LNCaP clone FGC (cell line): ENCODE results near the gene WDR64.
"Not testable (repeated sequence)": the region's sequence is repeated elsewhere in the genome, so short reads cannot be mapped to it uniquely, and the experiment has no call there.

Source experiments
- DNase-seq: peaks from one replicate; pipeline ENCODE4 v3.0.0-alpha.2; 2011; ENCODE audit warnings: low read depth
- H3K4me3 ChIP-seq: 2 replicates; pipeline ENCODE4 v1.5.1; 2011; ENCODE audit warnings: mild to moderate bottlenecking, low read depth, low read length, control low read depth
- TF ChIP-seq, protein P1 (sequence below): IDR thresholded peaks from 2 replicates; pipeline ENCODE4 v1.5.1; 2012; ENCODE audit warnings: mild to moderate bottlenecking; ENCODE audit not compliant: control insufficient read depth, insufficient read depth; ENCODE audit errors: extremely low read depth

The WDR64 gene

DNA sequence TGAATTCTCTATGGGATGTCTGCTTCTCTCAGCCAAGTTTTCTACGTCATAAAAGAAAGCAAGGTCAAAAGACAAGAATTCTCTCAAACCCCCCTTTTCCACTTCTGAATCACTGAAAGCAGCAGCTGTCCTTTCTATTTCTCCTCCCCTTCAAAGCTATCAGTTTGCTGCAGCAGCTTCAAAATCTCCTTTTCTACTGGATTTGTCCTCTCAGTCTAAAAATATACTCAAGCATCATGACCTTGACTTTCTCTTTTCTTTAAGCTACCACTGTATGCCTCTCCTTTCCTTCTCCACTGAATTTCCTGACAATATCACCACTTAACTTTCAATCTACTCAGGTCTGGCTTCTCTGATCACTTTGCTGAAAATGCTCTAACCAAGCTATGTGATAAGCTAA lies 1.9 kb downstream of the WDR64 start:
- H3K4me3 ChIP-seq: no peak overlapping the region
- TF ChIP-seq, protein P1, sequence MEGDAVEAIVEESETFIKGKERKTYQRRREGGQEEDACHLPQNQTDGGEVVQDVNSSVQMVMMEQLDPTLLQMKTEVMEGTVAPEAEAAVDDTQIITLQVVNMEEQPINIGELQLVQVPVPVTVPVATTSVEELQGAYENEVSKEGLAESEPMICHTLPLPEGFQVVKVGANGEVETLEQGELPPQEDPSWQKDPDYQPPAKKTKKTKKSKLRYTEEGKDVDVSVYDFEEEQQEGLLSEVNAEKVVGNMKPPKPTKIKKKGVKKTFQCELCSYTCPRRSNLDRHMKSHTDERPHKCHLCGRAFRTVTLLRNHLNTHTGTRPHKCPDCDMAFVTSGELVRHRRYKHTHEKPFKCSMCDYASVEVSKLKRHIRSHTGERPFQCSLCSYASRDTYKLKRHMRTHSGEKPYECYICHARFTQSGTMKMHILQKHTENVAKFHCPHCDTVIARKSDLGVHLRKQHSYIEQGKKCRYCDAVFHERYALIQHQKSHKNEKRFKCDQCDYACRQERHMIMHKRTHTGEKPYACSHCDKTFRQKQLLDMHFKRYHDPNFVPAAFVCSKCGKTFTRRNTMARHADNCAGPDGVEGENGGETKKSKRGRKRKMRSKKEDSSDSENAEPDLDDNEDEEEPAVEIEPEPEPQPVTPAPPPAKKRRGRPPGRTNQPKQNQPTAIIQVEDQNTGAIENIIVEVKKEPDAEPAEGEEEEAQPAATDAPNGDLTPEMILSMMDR: no peak
- no peak for DNase-seq

GRCh38 chr1:241654641-241655040 lies 2.6 kb downstream of the WDR64 start:
- no peak for DNase-seq
- H3K4me3 ChIP-seq: no peak overlapping the region
- TF ChIP-seq, protein P1: no peak

GRCh38 chr1:241658081-241658793 lies 6.2 kb downstream of the WDR64 start:
- TF ChIP-seq, protein P1: no peak
- no peak for DNase-seq
- no peak overlapping the region for H3K4me3 ChIP-seq

- H3K4me3 ChIP-seq: not testable (repeated sequence)
Observed at GRCh38 chr1:241659016-241659415, 6.9 kb downstream of the WDR64 start.

DNA sequence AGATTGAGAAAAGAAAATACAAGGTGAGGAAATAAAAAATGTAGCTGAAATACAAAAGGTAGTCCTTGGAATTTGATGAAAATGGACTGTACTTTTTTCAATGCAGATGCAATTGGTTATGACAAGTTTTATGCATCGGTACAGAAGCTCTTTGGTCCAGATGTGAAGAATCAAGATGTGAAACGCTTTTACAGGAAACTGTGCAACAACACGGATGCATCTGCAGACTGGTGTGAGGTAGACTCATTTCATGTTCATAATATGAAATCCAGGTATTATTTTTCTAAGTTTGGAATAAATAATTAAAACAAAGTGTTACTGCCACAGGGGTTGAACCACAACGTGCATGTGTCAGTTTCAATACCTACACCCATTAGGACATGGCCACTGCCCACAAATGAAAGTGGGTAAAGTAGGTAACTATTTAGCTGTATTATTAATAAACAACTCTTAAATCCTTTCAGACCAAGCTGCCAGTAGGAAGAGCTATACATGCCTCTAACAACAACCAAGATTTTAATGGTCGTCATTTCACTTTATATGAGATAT lies 8.4 kb downstream of the WDR64 start:
- no peak overlapping the region for H3K4me3 ChIP-seq
- TF ChIP-seq, protein P1: no peak
- no peak for DNase-seq

More at GRCh38 chr1:241659016-241659415, 6.9 kb downstream of the WDR64 start:
- not testable (repeated sequence) for DNase-seq

DNA sequence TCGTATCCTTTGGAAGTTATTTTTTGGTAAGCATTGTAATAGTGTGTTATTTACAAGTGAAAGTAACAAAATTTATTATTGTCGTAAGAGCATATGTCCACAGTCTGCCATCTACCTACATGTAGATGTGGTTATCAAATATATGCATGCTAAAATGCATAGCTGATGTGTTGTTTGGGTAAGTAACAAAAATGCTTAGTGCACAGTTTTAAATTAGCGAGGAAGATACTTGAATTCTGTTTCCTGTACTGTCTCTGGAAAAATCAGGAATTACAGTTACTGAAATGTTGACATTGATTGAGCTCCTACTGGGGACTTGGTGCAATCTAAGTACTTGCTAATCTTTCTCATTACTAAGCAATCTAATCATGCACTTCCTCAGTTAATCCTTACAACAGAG lies 14.3 kb downstream of the WDR64 start:
- no peak overlapping the region for H3K4me3 ChIP-seq

GRCh38 chr1:241672301-241672700 lies 20.2 kb downstream of the WDR64 start:
- TF ChIP-seq, protein P1: no peak
- H3K4me3 ChIP-seq: no peak overlapping the region
- DNase-seq: no peak

More for the DNA sequence above, 14.3 kb downstream of the WDR64 start:
- no peak for DNase-seq
- TF ChIP-seq, protein P1: no peak
